ENCODE measurements around the gene ARFGEF3. TPM values are rescaled to one million over a fixed set of nuclear protein-coding genes. Genes with fewer than 3 reads are reported as not detected.

Gene ARFGEF3
- total RNA-seq, 1 donor from 2014 or later, result 1.9 TPM

DNA sequence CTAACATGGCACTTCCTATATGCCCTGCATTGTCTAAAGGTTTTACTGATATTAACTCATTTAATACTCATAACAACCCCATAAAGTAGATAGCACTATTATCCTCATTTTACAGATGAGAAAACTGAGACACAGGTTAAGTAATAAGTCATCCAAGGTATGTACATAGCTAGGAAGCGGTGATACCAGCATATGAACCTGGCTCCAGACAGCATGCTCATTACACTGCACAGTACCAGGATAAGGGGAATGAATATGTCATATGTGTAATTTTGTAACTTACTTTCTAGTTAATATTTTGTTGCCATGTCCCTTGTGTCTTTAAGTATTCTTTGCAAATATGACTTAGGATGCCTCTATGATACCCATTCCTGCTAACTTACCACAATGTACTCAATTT, 109.7 kb downstream of the ARFGEF3 start:
- Histone ChIP-seq H3K9ac (ENCODE audit: low read length) (no peak overlapping the region), H4K20me1 (ENCODE audit: insufficient read depth, low read length) (no peaks in the 10 kb centered on the region), H3K27me3 (ENCODE audit: insufficient read depth, low read length) (no peaks in the 10 kb centered on the region), H2AFZ (ENCODE audit: low read depth, low read length) (no peak overlapping the region), H3K27ac (ENCODE audit: low read depth, low read length) (no peak overlapping the region), H3K79me2 (ENCODE audit: insufficient read depth, low read length) (no peaks in the 10 kb centered on the region), H3K36me3 (ENCODE audit: insufficient read depth, low read length) (no peaks in the 10 kb centered on the region), H3K4me1 (ENCODE audit: insufficient read depth, low read length) (no peaks in the 10 kb centered on the region), H3K9me3 (ENCODE audit: insufficient read depth, low read depth, low read length) (no peaks in the 10 kb centered on the region), H3K4me3 (ENCODE audit: insufficient read depth, low read depth, low read length) (no peak overlapping the region), H3K4me2 (ENCODE audit: low read length) (no peak overlapping the region)
- Mint-ChIP-seq H3K4me1 (ENCODE audit: low read depth, unreplicated experiment) (no peaks in the 10 kb centered on the region), H3K27me3 (ENCODE audit: low read depth, unreplicated experiment) (no peaks in the 10 kb centered on the region), H3K4me3 (ENCODE audit: unreplicated experiment) (no peak overlapping the region), H3K36me3 (ENCODE audit: low read depth, unreplicated experiment) (no peaks in the 10 kb centered on the region), H3K27ac (ENCODE audit: unreplicated experiment) (no peak overlapping the region), H3K9me3 (ENCODE audit: unreplicated experiment) (no peaks in the 10 kb centered on the region)
- FAIRE-seq (no peak), DNase-seq (ENCODE audit: low read depth) (no peak)
- TF ChIP-seq, protein P1, sequence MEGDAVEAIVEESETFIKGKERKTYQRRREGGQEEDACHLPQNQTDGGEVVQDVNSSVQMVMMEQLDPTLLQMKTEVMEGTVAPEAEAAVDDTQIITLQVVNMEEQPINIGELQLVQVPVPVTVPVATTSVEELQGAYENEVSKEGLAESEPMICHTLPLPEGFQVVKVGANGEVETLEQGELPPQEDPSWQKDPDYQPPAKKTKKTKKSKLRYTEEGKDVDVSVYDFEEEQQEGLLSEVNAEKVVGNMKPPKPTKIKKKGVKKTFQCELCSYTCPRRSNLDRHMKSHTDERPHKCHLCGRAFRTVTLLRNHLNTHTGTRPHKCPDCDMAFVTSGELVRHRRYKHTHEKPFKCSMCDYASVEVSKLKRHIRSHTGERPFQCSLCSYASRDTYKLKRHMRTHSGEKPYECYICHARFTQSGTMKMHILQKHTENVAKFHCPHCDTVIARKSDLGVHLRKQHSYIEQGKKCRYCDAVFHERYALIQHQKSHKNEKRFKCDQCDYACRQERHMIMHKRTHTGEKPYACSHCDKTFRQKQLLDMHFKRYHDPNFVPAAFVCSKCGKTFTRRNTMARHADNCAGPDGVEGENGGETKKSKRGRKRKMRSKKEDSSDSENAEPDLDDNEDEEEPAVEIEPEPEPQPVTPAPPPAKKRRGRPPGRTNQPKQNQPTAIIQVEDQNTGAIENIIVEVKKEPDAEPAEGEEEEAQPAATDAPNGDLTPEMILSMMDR (IDR thresholded peaks at IDR 0.05; ENCODE audit: insufficient read depth, low read depth, low read length), result no peak
- TF ChIP-seq EZH2 (IDR thresholded peaks at IDR 0.05; ENCODE audit: insufficient read depth, low read length), result no peak

DNA sequence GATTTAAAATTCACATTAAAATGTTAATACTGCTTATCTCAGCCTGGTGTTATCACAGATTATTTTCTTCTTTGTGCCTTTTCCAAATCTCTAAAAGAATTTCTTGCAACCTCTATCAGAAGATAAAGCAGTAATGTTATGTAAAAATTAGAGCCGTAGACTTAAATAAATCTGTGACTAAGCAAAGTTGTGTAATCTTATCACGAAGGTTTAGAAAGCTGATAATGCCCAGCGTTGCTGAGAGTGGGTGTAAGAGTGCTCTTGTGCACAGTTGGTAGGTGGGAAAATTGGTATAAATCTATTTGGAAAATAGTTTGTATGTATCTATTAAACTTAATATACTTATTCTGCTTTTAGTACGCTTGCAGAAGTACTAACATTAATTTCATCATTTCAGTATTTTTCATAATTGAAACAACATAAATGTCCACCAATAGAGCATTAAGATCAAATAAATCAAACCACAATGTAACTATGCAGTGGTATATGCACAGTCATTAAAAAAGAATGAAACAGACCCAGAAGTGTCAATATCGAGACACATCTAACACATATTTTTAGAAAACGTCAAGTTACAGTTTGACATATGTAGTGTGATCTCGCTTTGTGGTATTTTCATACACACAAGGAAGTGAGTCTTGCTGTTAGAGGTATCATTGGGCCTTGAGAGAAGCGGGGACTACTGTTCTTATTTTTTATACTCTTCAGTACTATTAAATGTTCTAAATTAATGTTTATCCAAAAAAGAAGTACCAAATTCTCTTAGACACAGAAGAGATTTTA, 111.0 kb downstream of the ARFGEF3 start:
- Histone ChIP-seq H3K27me3 (ENCODE audit: insufficient read depth, low read length) (no peaks in the 10 kb centered on the region), H3K36me3 (ENCODE audit: insufficient read depth, low read length) (no peaks in the 10 kb centered on the region), H3K4me3 (ENCODE audit: insufficient read depth, low read depth, low read length) (no peak overlapping the region), H2AFZ (ENCODE audit: low read depth, low read length) (no peak overlapping the region), H3K79me2 (ENCODE audit: insufficient read depth, low read length) (no peaks in the 10 kb centered on the region), H3K4me1 (ENCODE audit: insufficient read depth, low read length) (no peaks in the 10 kb centered on the region), H3K9me3 (ENCODE audit: insufficient read depth, low read depth, low read length) (no peaks in the 10 kb centered on the region), H4K20me1 (ENCODE audit: insufficient read depth, low read length) (no peaks in the 10 kb centered on the region), H3K9ac (ENCODE audit: low read length) (no peak overlapping the region), H3K27ac (ENCODE audit: low read depth, low read length) (no peak overlapping the region), H3K4me2 (ENCODE audit: low read length) (no peak overlapping the region)
- Mint-ChIP-seq H3K27ac (ENCODE audit: unreplicated experiment) (no peak overlapping the region), H3K9me3 (ENCODE audit: unreplicated experiment) (no peaks in the 10 kb centered on the region), H3K36me3 (ENCODE audit: low read depth, unreplicated experiment) (no peaks in the 10 kb centered on the region), H3K4me3 (ENCODE audit: unreplicated experiment) (no peak overlapping the region), H3K27me3 (ENCODE audit: low read depth, unreplicated experiment) (no peaks in the 10 kb centered on the region), H3K4me1 (ENCODE audit: low read depth, unreplicated experiment) (no peaks in the 10 kb centered on the region)
- FAIRE-seq, result no peak
- DNase-seq (ENCODE audit: low read depth), result peak; percentile 76
- no peak for TF ChIP-seq EZH2 (IDR thresholded peaks at IDR 0.05; ENCODE audit: insufficient read depth, low read length)
- TF ChIP-seq, protein P1 (IDR thresholded peaks at IDR 0.05; ENCODE audit: insufficient read depth, low read depth, low read length), result no peak

DNA sequence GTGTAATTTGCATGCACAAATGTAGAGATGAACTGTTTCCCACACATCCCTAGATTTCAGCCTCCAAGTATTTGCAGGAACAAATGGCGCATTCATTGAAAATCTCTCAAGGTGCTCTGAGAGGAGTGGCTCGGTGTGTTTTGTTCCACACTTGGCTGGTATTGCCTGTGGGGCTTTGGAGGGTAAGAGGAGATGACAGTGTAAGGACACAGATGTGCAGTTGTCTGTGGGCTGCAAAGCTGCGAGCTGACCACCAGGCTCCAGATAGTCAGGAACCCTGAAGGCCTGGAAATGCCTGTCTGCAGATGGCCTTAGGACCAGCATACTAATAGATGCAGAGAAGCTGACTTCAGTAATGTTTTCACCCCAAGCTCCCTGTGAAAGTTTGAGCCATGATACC, 114.2 kb downstream of the ARFGEF3 start:
- no peak for DNase-seq (ENCODE audit: low read depth)
- TF ChIP-seq EZH2 (IDR thresholded peaks at IDR 0.05; ENCODE audit: insufficient read depth, low read length), result no peak
- TF ChIP-seq, protein P1 (IDR thresholded peaks at IDR 0.05; ENCODE audit: insufficient read depth, low read depth, low read length), result no peak
- H3K36me3 Mint-ChIP-seq (ENCODE audit: low read depth, unreplicated experiment), result no peaks in the 10 kb centered on the region
- H3K4me1 ChIP-seq (ENCODE audit: insufficient read depth, low read length), result no peaks in the 10 kb centered on the region
- FAIRE-seq, result no peak
- no peaks in the 10 kb centered on the region for H4K20me1 ChIP-seq (ENCODE audit: insufficient read depth, low read length)
- no peak overlapping the region for H3K4me2 ChIP-seq (ENCODE audit: low read length)
- H3K9me3 ChIP-seq (ENCODE audit: insufficient read depth, low read depth, low read length), result no peaks in the 10 kb centered on the region
- no peak overlapping the region for H3K4me3 Mint-ChIP-seq (ENCODE audit: unreplicated experiment)
- no peaks in the 10 kb centered on the region for H3K9me3 Mint-ChIP-seq (ENCODE audit: unreplicated experiment)
- H3K4me3 ChIP-seq (ENCODE audit: insufficient read depth, low read depth, low read length), result no peak overlapping the region
- no peaks in the 10 kb centered on the region for H3K27me3 ChIP-seq (ENCODE audit: insufficient read depth, low read length)
- no peaks in the 10 kb centered on the region for H3K27me3 Mint-ChIP-seq (ENCODE audit: low read depth, unreplicated experiment)
- H3K9ac ChIP-seq (ENCODE audit: low read length), result no peak overlapping the region
- no peaks in the 10 kb centered on the region for H3K36me3 ChIP-seq (ENCODE audit: insufficient read depth, low read length)
- H2AFZ ChIP-seq (ENCODE audit: low read depth, low read length), result no peak overlapping the region
- H3K79me2 ChIP-seq (ENCODE audit: insufficient read depth, low read length), result no peaks in the 10 kb centered on the region
- H3K27ac Mint-ChIP-seq (ENCODE audit: unreplicated experiment), result no peak overlapping the region
- H3K27ac ChIP-seq (ENCODE audit: low read depth, low read length), result no peak overlapping the region
- H3K4me1 Mint-ChIP-seq (ENCODE audit: low read depth, unreplicated experiment), result no peaks in the 10 kb centered on the region

All from astrocyte (in vitro differentiated cells and primary cell).